GM21786 (cell line): ENCODE measurements around the gene KCNMB2.
"Not testable (repeated sequence)": the region's sequence is repeated elsewhere in the genome, so short reads cannot be mapped to it uniquely, and the experiment has no call there.

ENCODE experiments used
- ATAC-seq: cut with Tn5 transposase; IDR thresholded peaks from one replicate; pipeline ENCODE4 v1.9.1; 2021; ENCODE audit not compliant: unreplicated experiment

The KCNMB2 gene

GRCh38 chr3:178847190-178847589 is 311.0 kb downstream of the KCNMB2 start:
- no peak for ATAC-seq

- no peak for ATAC-seq
Measured at GRCh38 chr3:178849199-178849910, 313.1 kb downstream of the KCNMB2 start.

- ATAC-seq, result no peak
Measured at GRCh38 chr3:178850450-178851190, 314.4 kb downstream of the KCNMB2 start.

- ATAC-seq, result no peak
Measured at GRCh38 chr3:178851564-178851963, 315.3 kb downstream of the KCNMB2 start.

GRCh38 chr3:178856804-178857203 is 320.6 kb downstream of the KCNMB2 start:
- ATAC-seq, result no peak

GRCh38 chr3:178859386-178859785 is 323.1 kb downstream of the KCNMB2 start:
- ATAC-seq, result no peak

GRCh38 chr3:178859900-178860436 is 323.7 kb downstream of the KCNMB2 start:
- ATAC-seq, result not testable (repeated sequence)

GRCh38 chr3:178868681-178869080 is 332.4 kb downstream of the KCNMB2 start:
- ATAC-seq, result no peak

GRCh38 chr3:178870085-178870484 is 333.8 kb downstream of the KCNMB2 start:
- no peak for ATAC-seq

- no peak for ATAC-seq
Measured at GRCh38 chr3:178875157-178875556, 338.9 kb downstream of the KCNMB2 start.

GRCh38 chr3:178875836-178876235 is 339.6 kb downstream of the KCNMB2 start:
- no peak for ATAC-seq

GRCh38 chr3:178880274-178880673 is 344.0 kb downstream of the KCNMB2 start:
- ATAC-seq, result no peak
